CD14-positive monocyte (primary cell): ENCODE data around the gene UPB1. TPM values are rescaled to one million over a fixed set of nuclear protein-coding genes. Genes with fewer than 3 reads are reported as not detected.

Source experiments
- DNase-seq, 3 donors: peaks; one replicate each; pipeline ENCODE4 v3.0.0-alpha.2; 2011 to 2022
- H2AFZ ChIP-seq: 2 replicates; pipeline ENCODE4 v1.6.0; 2012; ENCODE audit warnings: mild to moderate bottlenecking, low read depth, low read length, inconsistent platforms; ENCODE audit not compliant: insufficient read depth, poor library complexity, severe bottlenecking
- H3K27ac ChIP-seq, 2 donors: 1 replicate in 1 of 2; 2 replicates in 1 of 2; pipeline ENCODE4 v1.5.1; 2012 to 2013; ENCODE audit warnings: low read length in 2 of 2, control low read depth in 1 of 2, inconsistent platforms in 1 of 2, low read depth in 1 of 2, mild to moderate bottlenecking in 1 of 2
- H3K27me3 ChIP-seq, 2 donors: one replicate each; pipeline versions ENCODE4 v1.6.0 to v1.6.1; 2011 to 2013; ENCODE audit warnings: low read length in 2 of 2; ENCODE audit not compliant: control insufficient read depth in 2 of 2, insufficient read depth in 2 of 2
- H3K36me3 ChIP-seq, 2 donors: replicated peaks in 1 of 2; 1 replicate in 1 of 2; 2 replicates in 1 of 2; pipeline versions ENCODE4 v1.5.1 to v1.6.1; 2012 to 2013; ENCODE audit warnings: low read length in 2 of 2, control low read depth in 1 of 2, inconsistent platforms in 1 of 2, mild to moderate bottlenecking in 1 of 2; ENCODE audit not compliant: insufficient read depth in 2 of 2, control insufficient read depth in 1 of 2
- H3K4me1 ChIP-seq, 2 donors: 1 replicate in 1 of 2; 2 replicates in 1 of 2; pipeline versions ENCODE4 v1.5.1 to v1.6.1; 2012 to 2013; ENCODE audit warnings: low read length in 2 of 2, control low read depth in 1 of 2, inconsistent platforms in 1 of 2, mild to moderate bottlenecking in 1 of 2, moderate library complexity in 1 of 2; ENCODE audit not compliant: insufficient read depth in 2 of 2, control insufficient read depth in 1 of 2
- H3K4me2 ChIP-seq: replicated peaks from 2 replicates; pipeline ENCODE3; 2012; ENCODE audit warnings: low read length, moderate library complexity, mild to moderate bottlenecking; ENCODE audit not compliant: poor library complexity, severe bottlenecking; ENCODE audit errors: extremely low read depth
- H3K4me3 ChIP-seq, 3 experiments: fragments of 200-600 bp in 1 of 3; sonication (generic) in 1 of 3; replicated peaks in 1 of 3; 1 replicate in 2 of 3; 2 replicates in 1 of 3; pipeline ENCODE4 v1.5.1; 2011 to 2013; ENCODE audit warnings: low read length in 3 of 3, mild to moderate bottlenecking in 3 of 3, control low read depth in 2 of 3, low read depth in 2 of 3, inconsistent platforms in 1 of 3, moderate library complexity in 1 of 3
- H3K79me2 ChIP-seq: 2 replicates; pipeline ENCODE4 v1.6.0; 2012; ENCODE audit warnings: mild to moderate bottlenecking, control low read depth, inconsistent platforms, low read length, moderate library complexity; ENCODE audit not compliant: insufficient read depth
- H3K9ac ChIP-seq: 2 replicates; pipeline ENCODE4 v1.6.0; 2017; ENCODE audit warnings: low read length, mild to moderate bottlenecking; ENCODE audit not compliant: insufficient read depth, poor library complexity, severe bottlenecking
- H3K9me3 ChIP-seq, 2 donors: replicated peaks in 1 of 2; 1 replicate in 1 of 2; 2 replicates in 1 of 2; pipeline versions ENCODE4 v1.5.1 to v1.6.1; 2012 to 2013; ENCODE audit warnings: low read length in 2 of 2, control low read depth in 1 of 2; ENCODE audit not compliant: control insufficient read depth in 1 of 2, insufficient read depth in 1 of 2
- H4K20me1 ChIP-seq: 2 replicates; pipeline ENCODE4 v1.6.0; 2012; ENCODE audit warnings: mild to moderate bottlenecking, low read length, control low read depth, moderate library complexity; ENCODE audit not compliant: insufficient read depth
- H3K27ac Mint-ChIP-seq, 7 donors: one replicate each; pipeline ENCODE4 v1.8.0; 2020; ENCODE audit warnings: mild to moderate bottlenecking in 7 of 7, mixed read lengths in 7 of 7, moderate library complexity in 6 of 7, inconsistent platforms in 2 of 7
- H3K27me3 Mint-ChIP-seq, 3 donors: one replicate each; pipeline ENCODE4 v1.8.0; 2021 to 2022; ENCODE audit warnings: low read depth in 3 of 3, mild to moderate bottlenecking in 3 of 3, mixed read lengths in 3 of 3, moderate library complexity in 3 of 3, inconsistent platforms in 1 of 3
- H3K36me3 Mint-ChIP-seq, 2 donors: one replicate each; pipeline ENCODE4 v1.8.0; 2020; ENCODE audit warnings: mixed read lengths in 2 of 2, inconsistent platforms in 1 of 2, mild to moderate bottlenecking in 1 of 2
- H3K4me1 Mint-ChIP-seq: one replicate; pipeline ENCODE4 v1.8.0; 2020; ENCODE audit warnings: mild to moderate bottlenecking, mixed read lengths
- H3K4me3 Mint-ChIP-seq, 2 donors: one replicate each; pipeline ENCODE4 v1.8.0; 2020; ENCODE audit warnings: mild to moderate bottlenecking in 2 of 2, mixed read lengths in 2 of 2, moderate library complexity in 1 of 2
- H3K9me3 Mint-ChIP-seq, 7 donors: one replicate each; pipeline ENCODE4 v1.8.0; 2020 to 2022; ENCODE audit warnings: mixed read lengths in 7 of 7, mild to moderate bottlenecking in 6 of 7, moderate library complexity in 6 of 7, inconsistent platforms in 2 of 7
- CTCF ChIP-seq: fragments of 200-600 bp; IDR thresholded peaks from one replicate; pipeline ENCODE4 v1.8.0; 2022; ENCODE audit warnings: antibody characterized with exemption, mild to moderate bottlenecking
- WGBS: methylation state at CpG from one replicate; pipeline ENCODE4 v1.1.5; 2013; ENCODE audit warnings: missing lambda C conversion rate; ENCODE audit not compliant: insufficient coverage; 5-methylcytosine and 5-hydroxymethylcytosine counted together
- intact Hi-C, 2 donors: fragments of 100-400 bp; cut with micrococcal nuclease; formaldehyde crosslinking; loops; one replicate each; pipeline versions ENCODE4 v1.15.0 to v1.15.1; 2023
- polyA plus RNA-seq, 3 donors: library from polyadenylated mRNA; depleted of rRNA in 1 of 3; unstranded in 2 of 3; stranded (reverse) in 1 of 3; fragments of 300-500 nt in 2 of 3; fragments of >200 nt in 1 of 3; fragmentation: Illumina TruSeq in 2 of 3; gene quantifications; 1 replicate in 2 of 3; 2 replicates in 1 of 3; pipeline ENCODE4 v1.2.3, GENCODE V29; 2012 to 2021

UPB1 gene
- polyA plus RNA-seq, 3 donors = 0.13 to 0.17 TPM; not detected in 1

GRCh38 chr22:24514241-24515026, 19.3 kb downstream of the UPB1 start:
- peaks cover 0 to 3% (median 0%) of the 10 kb centered on the region in 7 donors for H3K9me3 Mint-ChIP-seq
- intact Hi-C loops = no loop called here
- DNase-seq = peak in 2 of 3 donors; percentile 43 to 81
- H3K27ac ChIP-seq = no peak overlapping the region
- peaks cover 96% of the 10 kb centered on the region for H3K4me1 Mint-ChIP-seq
- H3K79me2 ChIP-seq = no peaks in the 10 kb centered on the region
- no peaks in the 10 kb centered on the region for H3K27me3 ChIP-seq
- H3K36me3 ChIP-seq = no peaks in the 10 kb centered on the region
- 61% methylated on average over 12 of the region's 14 CpGs for WGBS
- H3K36me3 Mint-ChIP-seq = peaks cover 0 to 2% of the 10 kb centered on the region in 2 donors
- no peaks in the 10 kb centered on the region for H3K9me3 ChIP-seq
- no peak for TF ChIP-seq CTCF
- no peak overlapping the region for H3K4me2 ChIP-seq
- H3K9ac ChIP-seq = no peak overlapping the region
- peak overlapping the region in 4 of 7 donors; percentile 70 to 97 (median 92) for H3K27ac Mint-ChIP-seq
- H2AFZ ChIP-seq = no peak overlapping the region
- H3K4me1 ChIP-seq = peaks cover 86 to 91% of the 10 kb centered on the region in 2 donors
- H4K20me1 ChIP-seq = no peaks in the 10 kb centered on the region
- H3K4me3 ChIP-seq = no peak overlapping the region
- peaks cover 0 to 6% (median 3%) of the 10 kb centered on the region in 3 donors for H3K27me3 Mint-ChIP-seq
- no peak overlapping the region for H3K4me3 Mint-ChIP-seq

DNA sequence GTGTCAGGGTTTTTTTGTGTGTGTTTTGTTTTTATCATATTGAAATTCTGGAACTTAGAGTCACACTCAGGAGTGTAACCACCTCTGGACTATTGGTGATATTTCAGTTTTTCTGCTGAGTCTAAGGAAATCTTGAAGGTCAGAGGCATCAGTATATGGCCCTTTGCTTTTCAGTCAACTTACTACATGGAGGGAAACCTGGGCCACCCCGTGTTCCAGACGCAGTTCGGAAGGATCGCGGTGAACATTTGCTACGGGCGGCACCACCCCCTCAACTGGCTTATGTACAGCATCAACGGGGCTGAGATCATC, 19.9 kb downstream of the UPB1 start:
- Histone ChIP-seq H3K9ac (no peak overlapping the region), H3K27me3 (no peaks in the 10 kb centered on the region), H3K4me1 (peaks cover 86 to 91% of the 10 kb centered on the region in 2 donors), H3K27ac (no peak overlapping the region), H3K4me3 (no peak overlapping the region), H4K20me1 (no peaks in the 10 kb centered on the region), H3K9me3 (no peaks in the 10 kb centered on the region), H3K36me3 (no peaks in the 10 kb centered on the region), H2AFZ (no peak overlapping the region), H3K4me2 (no peak overlapping the region), H3K79me2 (no peaks in the 10 kb centered on the region)
- Mint-ChIP-seq H3K27ac (peak overlapping the region in 4 of 7 donors; percentile 70 to 97 (median 92)), H3K4me1 (peaks cover 96% of the 10 kb centered on the region), H3K9me3 (peaks cover 0 to 3% (median 0%) of the 10 kb centered on the region in 7 donors), H3K27me3 (peaks cover 0 to 6% (median 3%) of the 10 kb centered on the region in 3 donors), H3K36me3 (peaks cover 0 to 2% of the 10 kb centered on the region in 2 donors), H3K4me3 (no peak overlapping the region)
- 89% methylated on average over 8 of the region's 8 CpGs for WGBS
- TF ChIP-seq CTCF = no peak
- intact Hi-C loops = no loop called here
- DNase-seq = no peak
